GM19351 (cell line): ENCODE results near the gene FLRT2.

Source experiments
- ATAC-seq: cut with Tn5 transposase; IDR thresholded peaks from one replicate; pipeline ENCODE4 v1.9.1; 2021; ENCODE audit warnings: mild to moderate bottlenecking, moderate library complexity; ENCODE audit not compliant: unreplicated experiment

Gene FLRT2

GRCh38 chr14:85530626-85531025 lies 682 bp downstream of the FLRT2 start:
- no peak for ATAC-seq

DNA sequence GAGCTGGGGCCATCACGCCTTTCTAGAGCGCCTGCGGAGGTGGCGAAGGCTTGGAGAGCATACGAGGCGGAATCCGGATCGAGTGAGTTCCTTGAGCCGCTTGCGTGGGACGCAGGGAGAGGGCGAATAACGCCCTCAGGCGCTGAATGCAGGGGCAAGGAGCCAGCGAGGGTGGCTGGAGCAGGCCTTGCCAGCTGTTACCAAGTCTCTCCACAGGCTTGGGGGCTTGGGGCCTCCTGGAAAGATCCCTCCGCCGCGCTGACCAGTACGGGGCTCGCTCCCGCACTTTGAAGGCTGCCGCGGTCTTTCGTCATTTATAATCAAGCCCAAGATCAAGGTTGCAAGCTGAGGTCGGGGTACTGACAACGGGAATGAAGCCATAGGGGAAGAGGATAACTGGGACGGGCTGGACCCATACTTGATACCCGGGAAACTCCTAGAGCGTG lies 1.2 kb downstream of the FLRT2 start:
- ATAC-seq, result no peak

GRCh38 chr14:85531587-85532373 lies 1.8 kb downstream of the FLRT2 start:
- no peak for ATAC-seq

DNA sequence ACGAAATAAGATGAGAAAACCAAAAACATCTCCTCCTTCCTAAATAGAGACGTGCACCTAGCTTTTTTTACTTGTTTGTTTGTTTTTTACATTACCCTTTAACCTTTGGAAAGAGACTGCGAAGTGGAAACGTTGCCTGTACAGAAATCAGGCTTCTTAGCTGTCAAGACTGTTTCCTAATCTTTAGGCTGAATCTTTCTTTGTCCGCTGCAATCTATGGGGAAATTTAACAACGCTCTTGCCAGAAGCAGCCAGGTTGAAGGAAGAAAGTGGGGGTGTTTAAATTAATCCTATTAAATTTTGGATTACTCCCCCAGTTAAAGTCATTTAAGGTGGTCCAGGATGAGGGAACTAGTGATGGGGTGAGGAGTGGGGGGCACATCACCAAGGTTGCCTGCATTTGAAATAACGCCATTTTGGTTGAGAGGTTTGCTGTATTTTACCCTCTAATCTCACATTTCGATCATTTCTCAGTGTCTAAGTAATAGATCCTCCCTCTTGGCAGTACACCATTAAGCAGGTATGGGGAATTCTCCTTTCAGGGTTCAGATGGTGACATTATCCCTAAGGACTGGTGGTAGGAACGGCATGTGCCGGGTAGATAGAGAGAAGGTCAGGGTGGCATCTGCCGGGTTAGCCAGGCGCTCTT lies 2.6 kb downstream of the FLRT2 start:
- no peak for ATAC-seq

- no peak for ATAC-seq
Observed at GRCh38 chr14:85533023-85533860, 3.3 kb downstream of the FLRT2 start.

DNA sequence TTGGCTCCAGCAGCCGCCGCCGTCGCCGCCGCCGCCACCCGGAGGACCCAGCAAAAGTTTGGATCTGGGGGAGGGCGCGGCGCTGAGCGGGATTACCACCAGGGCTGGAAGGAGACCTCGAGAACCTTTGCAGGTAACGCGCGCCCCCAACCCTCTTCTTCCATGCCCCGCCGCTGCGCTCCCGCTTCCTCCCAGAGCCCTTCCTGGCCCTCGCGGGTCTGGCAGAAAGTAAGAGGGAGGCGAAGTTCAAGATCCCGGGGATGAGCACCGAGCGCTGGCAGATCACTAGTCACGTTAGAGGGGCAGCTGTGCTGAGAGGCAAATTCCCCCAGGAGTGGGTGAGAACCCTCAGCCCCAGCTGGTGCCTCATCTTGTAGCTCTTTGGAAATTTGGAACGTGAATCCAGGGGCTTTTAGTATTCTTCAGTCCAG lies 3.9 kb downstream of the FLRT2 start:
- no peak for ATAC-seq

DNA sequence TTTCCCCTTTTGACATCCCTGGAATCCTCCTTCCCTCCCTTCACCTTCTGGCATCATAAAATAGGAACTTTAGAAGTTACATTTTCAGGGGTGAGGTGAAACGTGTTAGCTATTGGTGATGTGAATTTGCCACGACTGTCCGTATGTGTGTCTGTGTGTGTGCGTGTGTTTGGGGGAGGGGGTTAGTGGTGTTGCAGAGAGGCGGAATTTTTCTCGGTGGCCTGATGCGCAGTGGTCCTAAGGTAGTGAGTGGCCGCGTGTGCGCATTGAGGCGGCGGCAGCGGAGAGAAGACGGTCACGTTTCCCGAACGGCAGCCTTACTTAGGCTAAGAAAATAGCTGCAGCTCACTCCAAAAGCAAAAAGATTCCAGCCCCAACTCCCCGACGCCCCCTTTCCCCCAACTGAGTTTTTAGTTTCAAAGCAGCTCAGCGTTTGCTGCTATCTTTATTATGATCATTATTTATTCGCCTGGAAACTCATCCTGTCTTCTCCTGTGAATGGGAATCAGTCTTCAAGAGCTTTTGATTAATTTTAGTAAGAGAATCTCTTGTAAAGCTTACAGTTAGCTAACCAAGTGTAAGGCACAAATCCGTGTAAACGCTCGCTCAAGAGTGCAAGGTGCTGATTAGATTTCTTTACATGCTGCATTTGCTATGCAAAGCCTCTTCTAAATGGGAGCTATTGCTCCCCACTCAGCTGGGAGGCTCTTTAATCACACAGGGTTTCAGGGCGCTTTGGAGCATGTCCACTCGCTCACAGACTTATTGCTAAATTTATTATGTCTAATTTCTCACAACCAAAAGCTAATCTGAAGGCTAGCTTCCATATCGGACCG lies 4.7 kb downstream of the FLRT2 start:
- ATAC-seq, result no peak

- ATAC-seq, result no peak
Observed at GRCh38 chr14:85535321-85535720, 5.4 kb downstream of the FLRT2 start.

DNA sequence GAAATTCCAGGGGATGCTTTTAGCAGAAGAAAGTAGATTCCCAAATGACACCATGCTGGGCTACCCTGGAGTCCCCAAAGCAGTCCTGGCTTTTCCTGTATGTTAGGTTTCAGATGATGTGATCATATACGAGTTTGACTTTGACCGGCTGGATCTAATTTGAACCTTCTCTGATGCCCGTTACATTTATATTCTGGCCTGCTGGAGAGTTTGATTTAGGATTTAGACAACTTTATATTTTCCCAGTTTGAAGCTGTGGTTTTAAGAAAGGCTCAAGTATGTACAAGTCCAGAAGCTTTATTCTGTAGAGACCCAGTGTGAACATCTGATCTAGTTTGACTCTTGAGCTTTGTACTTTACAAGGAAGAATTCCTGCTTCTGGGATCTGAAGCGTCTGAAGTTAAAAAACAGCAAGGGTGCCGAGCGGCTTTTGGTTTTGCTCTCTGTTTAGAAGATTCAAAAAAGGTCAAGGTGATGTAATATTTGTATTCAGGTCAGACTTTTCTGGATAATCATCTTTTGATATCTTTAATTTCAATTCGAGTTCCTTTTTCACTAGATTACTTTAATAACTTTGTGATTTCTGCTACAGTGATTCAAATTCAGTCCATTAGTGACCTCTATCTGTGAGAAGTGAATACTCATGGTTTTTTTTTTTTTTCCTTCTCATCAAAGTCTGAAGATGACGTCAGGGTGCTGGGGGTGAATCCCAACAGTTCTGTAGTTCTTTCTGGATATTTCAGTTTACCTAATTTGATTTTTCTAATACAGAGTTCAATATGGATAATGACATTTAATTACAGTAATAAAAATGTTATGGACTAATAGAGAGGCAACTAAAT lies 6.3 kb downstream of the FLRT2 start:
- ATAC-seq, result no peak

- no peak for ATAC-seq
Observed at GRCh38 chr14:85536833-85537190, 6.9 kb downstream of the FLRT2 start.

DNA sequence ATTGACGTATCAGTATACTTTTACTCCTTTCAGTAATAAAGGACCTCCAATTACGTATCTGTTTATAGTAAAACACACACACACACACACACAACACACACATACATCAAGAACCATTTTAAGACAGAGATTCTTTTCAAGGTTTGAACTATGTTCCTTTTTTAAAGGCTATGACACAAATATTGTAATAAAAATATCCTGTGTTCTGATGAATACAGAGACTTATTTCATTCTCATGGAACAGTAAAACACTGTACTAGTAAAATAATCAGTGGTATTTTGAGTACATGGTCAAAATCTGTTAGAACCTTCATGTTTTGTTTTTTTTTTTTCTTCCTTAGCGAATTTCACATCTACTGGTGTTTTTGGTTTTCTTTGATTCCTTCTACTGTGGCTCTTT lies 7.6 kb downstream of the FLRT2 start:
- ATAC-seq, result no peak

- no peak for ATAC-seq
Observed at GRCh38 chr14:85538636-85539035, 8.7 kb downstream of the FLRT2 start.

GRCh38 chr14:85539510-85539909 lies 9.6 kb downstream of the FLRT2 start:
- ATAC-seq, result no peak

- no peak for ATAC-seq
Observed at GRCh38 chr14:85542623-85543022, 12.7 kb downstream of the FLRT2 start.

DNA sequence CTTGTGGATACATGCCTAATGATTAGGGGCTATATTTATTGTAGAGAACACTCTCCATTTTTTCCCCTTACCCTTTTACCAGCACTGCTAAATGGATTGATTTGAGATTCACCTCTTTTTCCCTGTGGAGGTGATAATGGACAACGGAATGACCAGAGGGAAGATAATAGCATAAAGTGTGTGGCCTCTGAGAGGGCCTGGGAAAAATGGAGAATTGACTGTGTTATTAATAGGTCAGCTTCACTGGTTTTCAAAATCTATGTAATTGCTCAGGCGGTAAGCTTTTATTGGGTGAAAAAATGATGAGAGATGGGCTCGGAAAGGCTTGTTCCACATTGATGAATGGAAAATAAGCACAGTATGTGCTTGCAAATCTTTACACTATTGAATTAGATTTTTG lies 15.8 kb downstream of the FLRT2 start:
- ATAC-seq, result no peak

DNA sequence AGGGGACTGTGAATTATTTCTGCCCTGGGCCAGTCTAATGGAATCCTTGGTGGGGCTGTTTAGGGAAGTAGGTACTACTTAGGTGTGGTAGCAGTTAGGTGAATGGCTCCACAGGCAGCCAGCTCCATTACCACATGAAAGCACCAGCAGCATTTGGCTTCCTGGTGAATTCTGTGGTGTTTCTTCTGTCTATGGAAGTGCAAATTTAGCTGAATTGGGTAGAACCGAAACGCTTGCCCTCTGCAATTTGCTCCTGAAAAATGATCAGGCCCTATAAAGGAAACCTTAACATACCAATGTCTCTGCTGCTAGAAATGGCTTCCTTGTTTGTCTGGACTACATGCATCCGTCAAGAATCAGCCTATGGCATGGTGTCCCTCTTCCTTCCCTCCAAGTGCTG lies 16.4 kb downstream of the FLRT2 start:
- no peak for ATAC-seq

DNA sequence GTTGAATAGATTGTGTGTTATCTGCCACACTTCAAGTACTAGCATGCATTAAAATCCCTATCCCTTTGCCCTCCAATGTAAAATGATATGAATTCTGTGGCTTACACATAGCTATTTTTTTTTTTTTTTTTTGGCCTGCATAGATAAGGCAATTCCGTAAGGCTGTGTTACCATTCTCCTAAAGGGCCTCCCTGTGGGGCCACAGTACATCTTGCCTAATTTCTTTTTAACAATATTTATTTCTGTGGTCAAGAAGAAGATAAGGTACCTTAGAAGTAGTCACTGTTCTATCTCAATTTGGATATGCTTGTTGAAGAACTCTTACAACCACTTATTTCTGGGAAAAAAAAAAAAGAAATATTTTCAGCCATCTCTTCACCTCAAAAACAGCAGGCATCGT lies 19.8 kb downstream of the FLRT2 start:
- no peak for ATAC-seq

DNA sequence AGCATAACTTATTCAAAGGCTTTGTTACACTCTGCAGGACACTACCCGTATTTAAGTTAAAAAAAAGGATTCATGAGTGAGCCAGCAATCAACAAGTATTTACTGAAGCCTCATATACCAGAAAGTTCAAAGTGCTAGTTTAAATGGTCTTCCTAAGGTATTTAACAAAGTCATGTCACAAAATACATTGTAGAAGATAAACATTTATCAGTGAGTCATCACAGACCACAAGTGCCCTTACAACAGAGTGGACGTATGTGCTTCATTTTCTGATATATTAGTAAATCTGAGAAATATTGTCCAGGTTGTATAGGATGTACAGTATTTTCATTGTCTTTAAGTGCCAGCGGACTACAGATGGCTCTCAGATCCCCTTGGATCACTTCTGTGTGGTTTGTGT lies 24.2 kb downstream of the FLRT2 start:
- ATAC-seq, result no peak

DNA sequence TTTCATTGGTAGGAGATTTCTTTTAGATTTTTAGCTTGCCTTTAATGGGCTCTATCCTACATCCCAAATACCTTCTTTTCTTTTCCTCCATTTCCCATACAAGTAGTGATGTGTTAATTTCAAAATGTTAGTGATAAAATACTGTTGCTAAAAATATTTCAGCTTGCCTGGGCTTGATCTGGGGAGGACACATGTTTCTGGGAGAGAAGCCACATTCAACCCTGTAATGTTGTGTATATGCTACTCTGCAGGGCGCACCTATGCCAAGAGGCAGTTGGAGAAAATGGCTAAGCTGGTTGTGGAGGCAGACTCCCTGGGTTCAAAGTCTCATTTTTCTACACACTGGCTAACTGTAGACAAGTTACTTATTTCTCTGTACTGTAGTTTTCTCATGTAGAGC lies 26.3 kb downstream of the FLRT2 start:
- ATAC-seq, result no peak

- ATAC-seq, result no peak
Observed at GRCh38 chr14:85558505-85558904, 28.6 kb downstream of the FLRT2 start.
